Ramos (cell line): Measurements from ENCODE around the gene G6PC3.

Source experiments
- in situ Hi-C: fragments of 300-500 bp; cut with MboI; formaldehyde crosslinking; loops from one replicate; pipeline ENCODE4 v1.14.3; 2022; ENCODE audit warnings: low sequenced_read_pairs; ENCODE audit not compliant: unreplicated experiment

G6PC3 gene

GRCh38 chr17:44053125-44053872, 17.2 kb upstream of the G6PC3 start:
- in situ Hi-C loops = no loop called here

GRCh38 chr17:44059101-44059892, 11.2 kb upstream of the G6PC3 start:
- in situ Hi-C loops = no loop called here

GRCh38 chr17:44061446-44061845, 9.1 kb upstream of the G6PC3 start:
- in situ Hi-C loops = no loop called here

GRCh38 chr17:44062871-44063270, 7.7 kb upstream of the G6PC3 start:
- in situ Hi-C loops = no loop called here

GRCh38 chr17:44063704-44064639, 6.6 kb upstream of the G6PC3 start:
- in situ Hi-C loops = no loop called here

- in situ Hi-C loops = no loop called here
Measured at GRCh38 chr17:44065668-44066203, 4.8 kb upstream of the G6PC3 start.

- in situ Hi-C loops = no loop called here
Measured at GRCh38 chr17:44066204-44066930, 4.2 kb upstream of the G6PC3 start, which contains the start of gene LSM12. LSM12 (minus strand) TSS chr17:44066671; CDS start chr17:44066587, 84 bp downstream.

GRCh38 chr17:44067545-44067940, 3.0 kb upstream of the G6PC3 start:
- in situ Hi-C loops = no loop called here

- in situ Hi-C loops = no loop called here
Measured at GRCh38 chr17:44069974-44070454, 521 bp upstream of the G6PC3 start.

GRCh38 chr17:44071198-44071520, 624 bp downstream of the G6PC3 start:
- in situ Hi-C loops = no loop called here

GRCh38 chr17:44071772-44072171, 1.2 kb downstream of the G6PC3 start:
- in situ Hi-C loops = no loop called here

GRCh38 chr17:44074231-44074910, 3.8 kb downstream of the G6PC3 start:
- in situ Hi-C loops = no loop called here

GRCh38 chr17:44074911-44075285, 4.4 kb downstream of the G6PC3 start:
- in situ Hi-C loops = no loop called here

- in situ Hi-C loops = no loop called here
Measured at GRCh38 chr17:44075598-44076293, 5.2 kb downstream of the G6PC3 start.

- in situ Hi-C loops = no loop called here
Measured at GRCh38 chr17:44076716-44077594, 6.4 kb downstream of the G6PC3 start.

- in situ Hi-C loops = no loop called here
Measured at GRCh38 chr17:44077595-44077909, 7.0 kb downstream of the G6PC3 start.

- in situ Hi-C loops = no loop called here
Measured at GRCh38 chr17:44078412-44078811, 7.9 kb downstream of the G6PC3 start.
